AG04450 (cell line): Measurements from ENCODE around the gene NELFE. TPM values are rescaled to one million over a fixed set of nuclear protein-coding genes. Genes with fewer than 3 reads are reported as not detected.

Experiments used
- CTCF ChIA-PET: fragments of 300-600, 350-600 bp; formaldehyde crosslinking; extraction: SDS; loops from one replicate; lab custom pipeline; 2022; ENCODE audit warnings: antibody characterized with exemption, inconsistent platforms; lab: Charles Lee
- POLR2A ChIA-PET: fragments of 350-600 bp; formaldehyde crosslinking; extraction: SDS; loops from one replicate; lab custom pipeline; 2021; ENCODE audit warnings: antibody characterized with exemption, inconsistent platforms; lab: Yijun Ruan, JAX
- DNase-seq: peaks from one replicate; pipeline ENCODE4 v3.0.0-alpha.2; 2011; ENCODE audit warnings: low read depth, low spot score
- H3K27ac ChIP-seq: one replicate; pipeline ENCODE4 v1.5.1; 2012; ENCODE audit warnings: low read depth, low read length, control low read depth
- H3K27me3 ChIP-seq: one replicate; pipeline ENCODE4 v1.6.0; 2012; ENCODE audit warnings: low read length; ENCODE audit not compliant: control insufficient read depth, insufficient read depth
- H3K4me3 ChIP-seq: 2 replicates; pipeline ENCODE4 v1.5.1; 2011; ENCODE audit warnings: mild to moderate bottlenecking, low read depth, low read length, control low read depth
- H3K9me3 ChIP-seq: 2 replicates; pipeline ENCODE4 v1.5.1; 2012; ENCODE audit warnings: low read length; ENCODE audit not compliant: control insufficient read depth, insufficient read depth
- polyA plus RNA-seq: library from polyadenylated mRNA; depleted of rRNA; stranded (reverse); fragments of >200 nt; gene quantifications from 2 replicates; pipeline ENCODE4 v1.2.3, GENCODE V29; 2011
- TF ChIP-seq, protein P1 (sequence below): IDR thresholded peaks from 2 replicates; pipeline ENCODE4 v1.5.1; 2011; ENCODE audit warnings: low read depth, low read length, control low read depth, inconsistent platforms

Gene NELFE
- polyA plus RNA-seq, 1 experiment: 51.4 TPM

DNA sequence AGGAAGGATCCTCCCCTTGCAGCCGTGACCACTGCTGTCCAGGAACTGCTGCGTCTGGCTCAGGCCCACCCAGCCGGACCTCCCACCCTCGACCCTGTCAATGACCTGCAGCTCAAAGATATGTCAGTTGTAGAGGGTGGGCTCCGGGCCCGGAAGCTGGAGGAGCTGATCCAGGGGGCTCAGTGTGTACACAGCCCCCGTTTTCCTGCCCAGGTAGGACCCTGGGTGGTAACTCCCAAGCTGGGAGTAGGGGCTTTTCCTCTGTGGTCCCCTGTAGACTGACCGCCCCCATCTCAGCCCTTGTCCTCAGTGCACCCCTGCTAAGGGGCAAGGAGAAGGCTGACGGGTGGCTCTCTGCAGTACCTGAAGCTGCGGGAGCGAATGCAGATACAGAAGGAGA lies 9.6 kb upstream of the NELFE start:
- no peaks in the 10 kb centered on the region for H3K27me3 ChIP-seq
- no peaks in the 10 kb centered on the region; the same call in 1 of the 2 replicates for H3K9me3 ChIP-seq
- ChIA-PET CTCF (no interaction called here), POLR2A (interaction anchor here (0.6 to 1.5 kb wide), 2 partner anchors 9 to 178 kb away, joined by 5 read pairs; partner anchors contain the start of gene SKIC2)
- DNase-seq: no peak
- TF ChIP-seq, protein P1, sequence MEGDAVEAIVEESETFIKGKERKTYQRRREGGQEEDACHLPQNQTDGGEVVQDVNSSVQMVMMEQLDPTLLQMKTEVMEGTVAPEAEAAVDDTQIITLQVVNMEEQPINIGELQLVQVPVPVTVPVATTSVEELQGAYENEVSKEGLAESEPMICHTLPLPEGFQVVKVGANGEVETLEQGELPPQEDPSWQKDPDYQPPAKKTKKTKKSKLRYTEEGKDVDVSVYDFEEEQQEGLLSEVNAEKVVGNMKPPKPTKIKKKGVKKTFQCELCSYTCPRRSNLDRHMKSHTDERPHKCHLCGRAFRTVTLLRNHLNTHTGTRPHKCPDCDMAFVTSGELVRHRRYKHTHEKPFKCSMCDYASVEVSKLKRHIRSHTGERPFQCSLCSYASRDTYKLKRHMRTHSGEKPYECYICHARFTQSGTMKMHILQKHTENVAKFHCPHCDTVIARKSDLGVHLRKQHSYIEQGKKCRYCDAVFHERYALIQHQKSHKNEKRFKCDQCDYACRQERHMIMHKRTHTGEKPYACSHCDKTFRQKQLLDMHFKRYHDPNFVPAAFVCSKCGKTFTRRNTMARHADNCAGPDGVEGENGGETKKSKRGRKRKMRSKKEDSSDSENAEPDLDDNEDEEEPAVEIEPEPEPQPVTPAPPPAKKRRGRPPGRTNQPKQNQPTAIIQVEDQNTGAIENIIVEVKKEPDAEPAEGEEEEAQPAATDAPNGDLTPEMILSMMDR: no peak
- H3K4me3 ChIP-seq: no peak overlapping the region
- no peak overlapping the region for H3K27ac ChIP-seq

DNA sequence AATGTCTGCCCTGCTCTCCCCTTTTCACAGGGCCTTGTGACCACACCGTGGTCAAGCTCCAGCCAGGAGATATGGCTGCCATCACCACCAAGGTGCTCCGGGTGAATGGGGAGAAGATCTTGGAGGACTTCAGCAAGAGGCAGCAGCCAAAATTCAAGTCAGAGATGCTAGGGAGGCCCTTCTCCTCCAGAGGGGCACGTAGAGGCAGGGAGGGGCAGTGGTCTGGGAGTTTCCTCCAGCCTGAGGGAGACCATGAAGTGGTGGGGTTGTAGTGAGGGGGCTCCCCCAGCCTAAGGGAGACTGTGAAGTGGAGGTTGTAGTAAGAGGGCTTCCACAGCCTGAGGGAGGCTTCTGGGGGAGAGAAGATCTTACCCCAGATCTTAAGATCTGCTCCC lies 9.2 kb upstream of the NELFE start:
- ChIA-PET POLR2A (interaction anchor here (0.6 kb wide), 1 partner anchor 177 kb away, joined by 5 read pairs; no protein-coding TSS in a partner anchor), CTCF (no interaction called here)

DNA sequence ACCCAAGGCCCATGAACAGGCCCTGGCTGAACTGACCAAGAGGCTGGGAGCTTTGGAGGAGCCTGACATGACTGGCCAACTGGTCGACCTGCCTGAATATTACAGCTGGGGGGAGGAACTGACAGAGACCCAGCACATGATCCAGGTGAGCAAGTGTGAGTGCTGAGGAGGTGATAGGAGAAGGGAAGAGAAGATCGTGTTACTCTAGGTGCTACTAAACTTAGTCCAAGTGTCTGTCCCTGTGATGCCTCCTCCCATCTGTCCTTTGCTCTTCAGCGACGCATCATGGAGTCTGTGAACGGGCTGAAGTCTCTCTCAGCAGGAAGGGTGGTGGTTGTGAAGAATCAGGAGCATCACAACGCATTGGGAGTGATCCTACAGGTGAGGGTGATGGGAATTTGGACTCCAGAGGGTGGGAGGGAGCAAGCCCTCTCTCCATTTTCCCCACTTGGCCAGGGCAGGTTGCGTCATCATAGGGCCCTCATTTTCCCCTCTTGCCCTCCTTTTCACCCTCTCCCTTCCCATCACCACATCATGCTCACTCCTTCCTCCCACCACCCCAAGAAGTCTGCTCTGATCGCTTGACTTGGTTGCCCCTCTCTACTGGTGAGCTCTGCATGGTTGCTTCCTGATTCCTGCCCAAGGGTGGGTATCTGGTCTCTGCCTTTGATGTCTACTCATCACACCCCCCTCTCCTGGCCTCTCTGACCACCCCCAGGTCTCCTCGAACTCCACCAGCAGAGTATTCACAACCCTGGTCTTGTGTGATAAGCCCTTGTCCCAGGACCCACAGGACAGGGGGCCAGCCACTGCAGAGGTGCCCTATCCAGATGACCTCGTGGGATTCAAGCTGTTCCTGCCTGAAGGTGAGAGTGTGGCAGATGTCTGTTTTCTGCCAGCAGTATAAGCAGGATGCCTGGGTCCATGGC lies 8.5 kb upstream of the NELFE start:
- POLR2A ChIA-PET: interaction anchor here (0.6 kb wide), 1 partner anchor 177 kb away, joined by 5 read pairs; no protein-coding TSS in a partner anchor
- CTCF ChIA-PET: interaction anchor here (2.6 kb wide), 1 partner anchor 15 kb away, joined by 10 read pairs; no protein-coding TSS in a partner anchor
- H3K27ac ChIP-seq: no peak overlapping the region

More for the DNA sequence above, 9.2 kb upstream of the NELFE start:
- Histone ChIP-seq H3K27ac (no peak overlapping the region), H3K27me3 (no peaks in the 10 kb centered on the region), H3K9me3 (no peaks in the 10 kb centered on the region; the same call in 1 of the 2 replicates), H3K4me3 (no peak overlapping the region)
- TF ChIP-seq, protein P1: no peak
- no peak for DNase-seq

DNA sequence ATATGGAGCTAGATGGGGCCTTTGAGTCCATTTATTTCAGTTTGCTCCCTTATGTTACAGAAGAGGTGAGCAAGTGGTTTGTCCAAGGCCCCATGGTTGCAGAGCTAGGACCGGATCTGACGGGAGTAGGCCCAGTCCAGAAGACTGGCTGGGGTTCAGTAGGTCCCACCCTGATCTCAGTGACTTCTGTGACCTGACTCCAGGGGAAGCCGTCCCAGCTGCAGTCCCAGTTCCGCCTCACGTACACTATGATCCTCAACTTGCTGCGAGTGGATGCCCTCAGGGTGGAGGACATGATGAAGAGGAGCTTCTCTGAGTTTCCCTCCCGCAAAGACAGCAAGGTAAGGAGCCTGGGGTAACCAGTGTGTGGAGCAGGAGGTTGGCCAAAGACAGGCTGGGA lies 7.7 kb upstream of the NELFE start:
- Histone ChIP-seq H3K4me3 (no peak overlapping the region), H3K9me3 (no peaks in the 10 kb centered on the region; the same call in 1 of the 2 replicates), H3K27ac (no peak overlapping the region), H3K27me3 (no peaks in the 10 kb centered on the region)
- TF ChIP-seq, protein P1: no peak
- ChIA-PET POLR2A (no interaction called here), CTCF (interaction anchor here (2.6 kb wide), 1 partner anchor 14 kb away, joined by 10 read pairs; no protein-coding TSS in a partner anchor)
- no peak for DNase-seq

More for the DNA sequence above, 8.5 kb upstream of the NELFE start:
- TF ChIP-seq, protein P1: no peak
- no peak overlapping the region for H3K4me3 ChIP-seq
- DNase-seq: no peak
- no peaks in the 10 kb centered on the region; the same call in 1 of the 2 replicates for H3K9me3 ChIP-seq
- no peaks in the 10 kb centered on the region for H3K27me3 ChIP-seq
